Inferior parietal cortex (tissue), 1 donor: ENCODE measurements around the gene MAGED1.

ENCODE experiments used
- DNase-seq: peaks from one replicate; pipeline ENCODE4 v3.0.0-alpha.2; 2016; ENCODE audit errors: extremely low spot score

Gene MAGED1

DNA sequence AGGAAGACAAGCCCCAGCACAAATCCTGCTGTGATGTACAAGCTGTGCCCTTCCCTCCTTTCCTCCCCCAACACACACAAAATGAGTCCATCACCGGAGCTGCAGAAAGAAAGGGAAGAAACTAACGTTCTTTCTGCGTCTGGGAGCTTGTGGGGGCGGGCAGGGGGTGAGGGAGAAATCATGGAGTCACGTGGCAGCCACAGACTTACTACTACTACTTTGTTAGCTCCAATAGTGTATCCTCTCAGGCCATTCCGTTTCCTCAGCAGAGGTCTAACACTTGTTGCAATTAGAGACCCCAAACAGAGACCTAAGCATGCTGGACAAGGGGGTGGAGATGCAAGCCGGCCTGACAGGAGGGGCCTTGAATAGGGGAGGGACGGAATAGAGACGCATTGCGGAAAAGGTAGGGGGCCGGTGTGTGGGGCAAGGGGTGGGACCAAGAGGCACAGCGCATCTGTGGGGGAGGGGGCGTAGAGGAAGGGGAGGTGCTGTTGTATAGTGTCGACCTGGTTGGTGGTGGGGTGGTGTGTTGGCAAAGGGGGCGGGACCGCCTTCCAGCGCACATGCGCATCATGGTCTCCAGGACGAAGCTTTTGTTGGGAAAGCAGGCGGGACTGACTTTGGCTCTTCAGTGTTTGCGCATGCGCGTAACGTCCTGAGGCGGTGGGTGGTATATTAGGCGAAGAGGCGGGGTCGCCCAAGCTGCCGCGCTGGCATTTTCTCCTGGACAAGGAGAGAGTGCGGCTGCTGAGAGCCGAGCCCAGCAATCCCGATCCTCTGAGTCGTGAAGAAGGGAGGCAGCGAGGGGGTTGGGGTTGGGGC lies at the start of gene MAGED1:
Gene MAGED1, plus strand, starts transcription at position 703 of the 825 bp plus-strand sequence. CDS start 682 bp downstream, outside the sequence.
- peak; percentile 81 for DNase-seq

DNA sequence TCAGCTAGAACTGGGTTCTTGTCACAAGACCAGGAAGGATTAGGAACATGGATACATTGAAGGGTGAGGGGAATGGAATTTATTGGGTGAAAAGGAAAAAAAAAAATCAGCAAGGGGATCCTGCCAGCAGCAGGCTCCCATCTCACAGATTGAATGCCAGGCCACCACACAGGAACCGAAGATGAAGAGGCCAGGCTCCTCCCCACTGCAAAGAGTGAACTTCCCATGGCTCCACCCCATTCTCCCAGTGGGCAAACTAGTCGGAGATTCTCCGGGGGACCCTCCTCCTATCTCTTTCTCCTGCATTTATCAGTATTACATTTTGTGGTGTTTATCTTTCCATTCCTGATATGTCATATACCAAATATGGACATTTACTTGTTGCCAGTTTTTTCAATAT lies 46.0 kb upstream of the MAGED1 start:
- no peak for DNase-seq

- no peak for DNase-seq
Observed at GRCh38 chrX:51851507-51852085, 41.8 kb upstream of the MAGED1 start.

DNA sequence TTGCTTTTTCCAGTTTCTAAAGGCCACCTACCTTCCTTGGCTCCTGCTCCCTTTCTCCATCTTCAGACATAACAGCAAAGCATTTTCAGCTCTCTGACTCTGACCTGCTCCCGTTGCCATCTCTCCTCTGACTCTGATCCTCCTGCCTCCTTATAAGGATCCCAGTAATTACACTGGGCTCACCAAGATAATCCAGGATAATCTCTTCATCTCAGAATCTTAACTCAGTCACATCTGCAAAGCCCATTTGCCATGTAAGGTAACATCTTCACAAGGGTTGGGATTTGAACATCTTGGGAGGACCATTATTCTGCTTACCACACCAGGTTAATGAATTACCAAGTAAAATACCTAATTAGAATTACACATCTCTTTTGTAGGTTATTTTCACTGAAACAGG lies 41.3 kb upstream of the MAGED1 start:
- no peak for DNase-seq

- no peak for DNase-seq
Observed at GRCh38 chrX:51852621-51853020, 40.8 kb upstream of the MAGED1 start.

GRCh38 chrX:51853251-51853650 lies 40.2 kb upstream of the MAGED1 start:
- no peak for DNase-seq

GRCh38 chrX:51855698-51856097 lies 37.7 kb upstream of the MAGED1 start:
- DNase-seq: no peak

GRCh38 chrX:51857159-51857733 lies 36.2 kb upstream of the MAGED1 start:
- DNase-seq: no peak

- DNase-seq: peak; percentile 26
Observed at GRCh38 chrX:51860679-51861078, 32.7 kb upstream of the MAGED1 start.

DNA sequence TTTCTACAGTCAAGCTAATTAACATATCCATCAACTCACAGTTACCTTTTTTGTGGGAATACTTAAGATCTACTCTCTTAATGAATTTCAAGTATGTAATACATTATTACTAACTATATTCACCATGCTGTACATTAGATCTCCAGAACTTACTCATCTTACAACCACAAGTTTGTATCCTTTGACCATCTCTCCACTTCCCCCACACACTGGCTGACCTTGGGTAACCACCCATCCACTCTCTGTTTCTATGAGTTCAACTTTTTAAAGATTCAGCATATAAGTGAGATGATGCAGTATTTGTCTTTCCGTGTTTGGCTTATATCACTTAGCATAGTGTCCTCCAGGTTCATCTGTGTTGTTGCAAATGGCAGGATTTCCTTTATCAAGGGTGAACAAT lies 30.5 kb upstream of the MAGED1 start:
- no peak for DNase-seq

DNA sequence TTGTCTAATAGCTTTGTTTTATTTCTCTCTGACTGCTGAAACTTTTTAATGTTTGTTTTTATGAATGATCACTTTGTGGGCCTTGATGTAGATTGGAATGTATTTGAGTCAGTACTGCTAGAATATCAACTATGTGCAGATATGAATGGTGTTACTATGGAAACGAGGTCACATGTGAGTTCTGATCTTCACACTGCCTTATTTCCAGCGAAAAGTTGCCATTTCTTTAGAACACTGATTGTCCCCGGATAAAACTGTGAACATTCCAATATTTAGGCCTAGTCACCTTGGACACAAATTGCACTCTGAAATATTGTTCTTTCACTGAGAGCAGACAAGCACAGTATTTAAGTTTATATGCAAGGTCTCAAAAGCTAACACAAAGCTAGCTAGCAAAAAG lies 27.2 kb upstream of the MAGED1 start:
- no peak for DNase-seq

GRCh38 chrX:51867626-51868025 lies 25.8 kb upstream of the MAGED1 start:
- DNase-seq: no peak

DNA sequence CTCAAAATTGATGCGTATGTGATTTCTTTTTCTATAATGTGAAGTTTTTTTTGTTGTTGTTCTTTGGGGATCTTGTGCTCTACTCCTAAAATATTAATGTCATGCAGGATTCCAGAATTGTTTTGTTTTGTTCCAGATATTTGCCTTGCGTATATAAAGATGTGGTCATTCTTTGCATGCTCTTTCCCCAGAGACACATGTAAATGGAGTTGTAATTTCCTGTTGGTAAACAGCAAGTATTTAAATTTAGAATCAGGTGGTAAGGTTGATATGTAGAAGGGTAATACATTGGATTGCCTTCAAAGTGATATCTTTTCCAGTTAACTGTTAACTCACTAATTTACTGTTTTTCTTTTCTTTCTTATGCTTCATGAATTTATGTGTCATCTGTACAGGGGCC lies 23.1 kb upstream of the MAGED1 start:
- no peak for DNase-seq

- no peak for DNase-seq
Observed at GRCh38 chrX:51874123-51874522, 19.3 kb upstream of the MAGED1 start.

DNA sequence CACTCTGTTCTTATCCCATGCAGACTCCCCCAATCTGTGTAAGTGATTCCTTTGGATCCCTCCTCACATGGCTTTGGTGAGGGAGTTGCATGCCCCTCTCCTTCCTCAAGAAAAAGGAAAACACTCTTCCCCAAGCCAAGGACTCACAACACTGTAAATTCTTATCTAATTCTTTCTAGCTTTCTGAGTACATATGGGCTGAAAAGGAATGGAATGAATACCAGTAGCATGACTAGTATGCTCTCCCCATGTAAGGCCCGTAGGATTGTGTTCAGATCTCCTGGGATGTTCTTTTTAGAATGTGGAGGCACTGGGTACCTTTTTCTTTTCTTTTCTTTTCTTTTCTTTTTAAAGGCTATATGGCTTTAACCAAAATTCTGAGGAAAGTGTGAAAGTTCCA lies 17.0 kb upstream of the MAGED1 start:
- no peak for DNase-seq

DNA sequence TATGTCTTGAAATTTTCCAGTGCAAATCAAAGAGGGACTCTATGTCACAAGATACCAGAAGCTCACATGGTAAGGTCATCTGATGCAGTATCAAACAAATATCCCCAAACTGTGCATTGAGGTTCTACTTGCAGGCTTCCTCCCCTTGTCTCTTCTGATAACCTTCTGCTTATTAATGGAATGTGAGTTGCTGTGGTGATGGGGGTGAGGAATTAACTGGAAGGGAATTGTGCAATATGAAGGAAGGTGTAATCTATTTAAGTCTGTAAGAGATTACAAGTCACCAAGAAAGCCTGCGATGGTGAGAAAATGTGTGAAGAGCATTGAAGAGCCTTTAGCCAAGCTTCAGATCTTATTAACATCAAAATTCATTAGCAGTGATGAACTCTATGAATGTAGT lies 15.4 kb upstream of the MAGED1 start:
- DNase-seq: no peak

DNA sequence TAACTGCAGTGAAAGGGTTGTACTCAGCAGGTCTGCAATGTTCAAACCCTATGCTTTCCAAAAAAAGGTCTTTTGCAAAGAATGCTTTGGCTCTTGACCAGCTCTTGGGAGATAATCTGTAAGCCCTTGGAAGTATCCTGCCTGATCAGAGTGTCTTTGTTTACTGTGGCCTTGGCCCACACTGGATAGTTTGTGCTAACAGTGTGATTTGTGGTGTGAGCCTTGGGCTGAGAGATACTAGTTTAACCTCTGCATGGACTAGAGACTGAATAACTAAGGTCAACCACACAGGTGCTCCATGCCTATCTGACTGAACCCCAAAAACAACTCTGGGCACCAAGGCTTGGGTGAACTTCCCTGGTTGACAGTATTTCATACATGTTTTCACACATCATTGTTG lies 3.6 kb upstream of the MAGED1 start:
- no peak for DNase-seq

DNA sequence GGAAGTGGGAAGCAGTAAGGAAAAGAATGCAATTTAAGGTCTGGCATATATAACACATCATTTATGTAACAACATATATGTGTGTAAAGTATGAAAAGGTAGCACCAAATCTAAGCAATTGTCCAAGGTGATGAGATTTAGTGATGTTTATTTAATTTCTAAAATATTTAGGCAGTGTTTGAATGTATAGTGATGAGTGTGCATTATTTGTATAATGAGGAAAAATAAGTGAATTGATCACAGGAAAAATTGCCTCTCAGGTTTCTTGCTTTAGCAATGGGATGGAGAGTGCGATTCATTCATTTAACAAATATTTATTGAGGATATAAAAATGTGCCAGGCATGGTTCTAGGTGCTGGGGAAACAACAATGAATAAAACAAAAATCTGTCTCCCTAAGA lies 2.2 kb upstream of the MAGED1 start:
- no peak for DNase-seq

DNA sequence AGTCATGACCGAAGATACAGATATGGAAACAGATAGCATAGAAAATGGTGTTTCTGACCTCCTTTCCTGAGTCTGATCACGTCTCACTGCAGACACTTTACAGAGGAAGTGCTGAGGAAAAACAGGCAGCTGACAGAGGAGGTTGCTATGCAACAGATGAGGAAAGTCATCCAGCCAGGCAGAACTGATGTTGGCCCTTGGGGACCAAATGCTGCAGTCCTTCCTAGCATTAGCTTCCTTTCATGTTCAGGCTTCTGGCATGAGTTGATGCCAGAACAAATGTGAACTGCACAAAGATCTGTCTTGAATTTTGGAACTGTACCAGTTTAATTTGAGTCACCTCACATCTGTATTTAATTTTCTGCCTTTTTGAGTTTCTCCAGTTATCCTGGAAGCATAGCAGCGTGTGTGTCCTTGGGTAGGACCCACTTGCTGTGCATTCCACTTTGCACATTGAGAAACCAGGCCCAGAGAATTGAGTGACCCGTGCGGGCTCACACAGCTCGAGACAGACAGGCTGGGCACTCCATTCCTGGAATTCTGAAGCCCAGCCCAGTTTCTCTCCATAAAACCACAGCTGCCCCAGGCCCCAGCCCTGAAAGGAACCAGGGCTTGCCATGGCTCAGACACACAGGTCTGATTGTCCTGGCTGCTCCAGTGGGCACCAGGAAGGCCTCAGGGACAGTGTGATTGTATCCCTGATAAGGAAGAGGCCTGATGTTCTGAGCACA lies 1.4 kb upstream of the MAGED1 start:
- DNase-seq: peak; percentile 45

GRCh38 chrX:51893931-51894696 lies 691 bp downstream of the MAGED1 start:
- DNase-seq: peak; percentile 5

DNA sequence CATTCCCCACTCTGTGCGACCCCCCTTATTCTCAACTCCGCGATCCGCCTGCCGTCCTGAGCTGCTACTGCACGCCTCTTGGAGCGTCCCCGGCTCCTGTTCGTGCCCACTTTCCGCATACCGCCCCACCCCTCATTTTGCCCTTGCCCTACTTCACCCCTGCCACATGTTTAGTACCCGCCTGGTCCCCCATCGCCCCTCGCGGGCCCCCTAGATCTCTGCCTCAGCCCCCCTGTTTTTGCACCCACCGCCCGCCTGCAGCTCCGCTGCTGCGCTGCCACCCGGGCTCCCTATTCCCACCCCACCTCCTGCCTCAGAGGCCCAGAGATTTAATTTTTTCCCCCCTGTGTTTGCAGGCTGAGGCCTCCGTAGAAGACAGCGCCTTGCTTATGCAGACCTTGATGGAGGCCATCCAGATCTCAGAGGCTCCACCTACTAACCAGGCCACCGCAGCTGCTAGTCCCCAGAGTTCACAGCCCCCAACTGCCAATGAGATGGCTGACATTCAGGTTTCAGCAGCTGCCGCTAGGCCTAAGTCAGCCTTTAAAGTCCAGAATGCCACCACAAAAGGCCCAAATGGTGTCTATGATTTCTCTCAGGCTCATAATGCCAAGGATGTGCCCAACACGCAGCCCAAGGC lies 1.4 kb downstream of the MAGED1 start:
- DNase-seq: peak; percentile 7
